ENCODE data around the gene HERPUD1.
"Not testable (repeated sequence)": the region's sequence is repeated elsewhere in the genome, so short reads cannot be mapped to it uniquely, and the experiment has no call there.

DNA sequence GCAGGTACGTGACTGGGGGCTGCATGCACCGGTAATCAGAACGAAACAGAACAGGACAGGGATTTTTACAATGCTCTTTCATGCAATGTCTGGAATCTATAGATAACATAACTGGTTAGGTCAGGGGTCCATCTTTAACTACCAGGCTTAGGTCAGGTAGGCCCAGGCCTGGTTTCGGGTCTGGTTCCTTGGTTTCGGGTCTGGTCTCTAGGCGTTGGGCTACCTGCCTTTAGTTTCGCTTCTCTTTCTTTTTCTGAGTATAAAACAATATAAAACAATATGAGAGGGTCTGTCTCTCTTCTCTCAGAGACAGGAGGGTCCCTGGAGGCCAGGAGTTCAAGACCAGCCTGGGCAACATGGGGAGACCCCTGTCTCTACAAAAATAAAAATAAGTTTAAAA lies 42.0 kb downstream of the HERPUD1 start:
- TF ChIP-seq CTCF (IDR thresholded peaks at IDR 0.05; ENCODE audit: low read length); EZH2phosphoT487 (IDR thresholded peaks at IDR 0.05; ENCODE audit: low read length); EZH2 (optimal IDR thresholded peaks at IDR 0.05; ENCODE audit: low read depth, low read length): not testable (repeated sequence)

Measured in MM.1S (cell line).